Stomach (tissue), 9 donors: ENCODE data around the gene WDR1. TPM values are rescaled to one million over a fixed set of nuclear protein-coding genes. Genes with fewer than 3 reads are reported as not detected.

Source experiments
- DNase-seq, 2 donors: peaks; one replicate each; pipeline versions ENCODE4 v3.0.0 to v3.0.0-alpha.2; 2013 to 2019
- H3K27ac ChIP-seq, 5 donors: fragments of 200-600 bp in 4 of 5; sonication (generic) in 4 of 5; one replicate each; pipeline ENCODE4 v1.5.1; 2013 to 2019; ENCODE audit warnings: mild to moderate bottlenecking in 1 of 5, moderate library complexity in 1 of 5
- H3K27me3 ChIP-seq, 3 donors: fragments of 200-600 bp; sonication (generic); one replicate each; pipeline ENCODE4 v1.5.1; 2017 to 2019; ENCODE audit warnings: mixed run types in 1 of 3
- H3K36me3 ChIP-seq, 4 donors: fragments of 200-600 bp; sonication (generic); 1 replicate in 3 of 4; 2 replicates in 1 of 4; pipeline ENCODE4 v1.5.1; 2016 to 2019
- H3K4me1 ChIP-seq, 4 donors: fragments of 200-600 bp; sonication (generic); one replicate each; pipeline ENCODE4 v1.5.1; 2016 to 2019
- H3K4me3 ChIP-seq, 4 donors: fragments of 200-600 bp; sonication (generic) in 3 of 4; one replicate each; pipeline ENCODE4 v1.5.1; 2016 to 2019; ENCODE audit warnings: mild to moderate bottlenecking in 1 of 4
- H3K9me3 ChIP-seq, 4 donors: fragments of 200-600 bp; sonication (generic); one replicate each; pipeline ENCODE4 v1.5.1; 2016 to 2019
- EP300 ChIP-seq: sonication (generic); formaldehyde crosslinking; IDR thresholded peaks from one replicate; pipeline ENCODE4 v1.6.1; 2017; ENCODE audit warnings: antibody characterized with exemption
- POLR2A ChIP-seq, 4 donors: fragments of 450-650 bp; IDR thresholded peaks; one replicate each; pipeline ENCODE4 v1.6.1; 2016; ENCODE audit warnings: antibody characterized with exemption in 4 of 4, control low read depth in 2 of 4, mild to moderate bottlenecking in 1 of 4, moderate library complexity in 1 of 4
- POLR2AphosphoS5 ChIP-seq, 3 donors: sonication (generic); formaldehyde crosslinking; IDR thresholded peaks; one replicate each; pipeline ENCODE4 v1.6.1; 2016; ENCODE audit warnings: antibody characterized with exemption in 3 of 3
- WGBS, 5 donors: extraction: QIAGEN DNeasy Blood & Tissue Kit in 3 of 5; methylation state at CpG; one replicate each; pipeline versions ENCODE4 v1.1.5 to v1.1.7; 2013 to 2018; 5-methylcytosine and 5-hydroxymethylcytosine counted together
- intact Hi-C: fragments of 100-400 bp; cut with DNase I; formaldehyde crosslinking; loops from one replicate; pipeline ENCODE4 v1.15.1; 2023; ENCODE audit warnings: low total_unique reads
- polyA plus RNA-seq, 3 donors: library from polyadenylated mRNA; stranded (reverse); fragments of 200-250 nt; gene quantifications; one replicate each; pipeline ENCODE4 v1.2.3, GENCODE V29; 2013
- total RNA-seq, 5 donors: library from RNA; depleted of rRNA; stranded (reverse); fragments of >200 nt; gene quantifications; one replicate each; pipeline versions ENCODE4 v1.1.0 to v1.2.3, GENCODE V29; 2014 to 2016
- TF ChIP-seq, protein P1 (sequence below), 7 experiments: fragments of 450-650 bp in 4 of 7; fragments of 200-600 bp in 3 of 7; sonication (generic) in 3 of 7; IDR thresholded peaks; one replicate each; pipeline ENCODE4 v1.5.1; 2016 to 2019; ENCODE audit warnings: antibody characterized with exemption in 7 of 7, control low read depth in 2 of 7, mild to moderate bottlenecking in 1 of 7
- donor health status: healthy with polysubstance abuse.
- donor health status: Bipolar disorder and iron deficiency.
- donor health status: healthy.

WDR1 gene
- total and polyA plus RNA-seq, 8 donors, result 52.4 to 167 (median 110) TPM

DNA sequence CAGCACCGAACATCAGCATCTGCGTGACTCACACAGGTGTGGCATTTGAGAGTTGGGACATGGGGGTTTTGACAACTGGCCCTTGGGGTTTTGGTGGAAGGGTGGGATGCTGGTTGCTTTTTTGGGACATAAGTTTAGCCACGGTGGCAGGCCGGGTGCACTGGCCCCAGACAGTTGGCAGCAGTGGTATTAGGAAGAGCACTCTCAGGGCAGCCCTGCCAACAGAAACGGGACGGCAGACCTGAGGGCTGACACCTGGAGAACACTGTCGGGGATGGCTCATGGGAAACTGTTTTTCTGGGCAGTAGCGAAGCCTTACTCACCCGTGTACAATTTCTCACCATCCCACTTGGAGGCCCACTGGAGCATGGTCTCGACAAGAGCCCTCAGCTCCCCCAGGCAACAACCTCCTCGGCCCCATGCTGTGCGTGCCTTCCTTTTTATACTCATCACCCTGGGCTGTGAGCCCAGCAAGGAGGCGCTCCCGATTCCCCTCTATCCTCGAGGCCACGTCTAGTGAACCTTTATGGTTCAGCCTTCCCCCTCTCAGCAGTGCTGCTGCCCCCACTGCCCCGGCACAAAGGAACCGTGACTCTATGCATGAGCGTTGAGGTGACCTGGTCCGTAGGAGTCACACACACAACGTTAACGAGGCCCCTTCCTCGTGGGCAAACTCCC, 30.6 kb downstream of the WDR1 start:
- H3K27ac ChIP-seq, result no peak overlapping the region
- H3K4me3 ChIP-seq, result no peak overlapping the region
- H3K27me3 ChIP-seq, result no peaks in the 10 kb centered on the region
- peaks cover 9 to 47% (median 17%) of the 10 kb centered on the region in 4 donors for H3K4me1 ChIP-seq
- 87 to 92% (median 89%) methylated on average over 18 to 23 of the region's 23 CpGs for WGBS, 5 donors
- H3K36me3 ChIP-seq, result peaks cover 92 to 100% (median 99%) of the 10 kb centered on the region in 4 donors
- DNase-seq, result no peak
- intact Hi-C loops, result no loop called here
- no peaks in the 10 kb centered on the region for H3K9me3 ChIP-seq
- TF ChIP-seq POLR2A (IDR thresholded peaks at IDR 0.05), result no peak
- TF ChIP-seq EP300, result no peak
- TF ChIP-seq, protein P1, sequence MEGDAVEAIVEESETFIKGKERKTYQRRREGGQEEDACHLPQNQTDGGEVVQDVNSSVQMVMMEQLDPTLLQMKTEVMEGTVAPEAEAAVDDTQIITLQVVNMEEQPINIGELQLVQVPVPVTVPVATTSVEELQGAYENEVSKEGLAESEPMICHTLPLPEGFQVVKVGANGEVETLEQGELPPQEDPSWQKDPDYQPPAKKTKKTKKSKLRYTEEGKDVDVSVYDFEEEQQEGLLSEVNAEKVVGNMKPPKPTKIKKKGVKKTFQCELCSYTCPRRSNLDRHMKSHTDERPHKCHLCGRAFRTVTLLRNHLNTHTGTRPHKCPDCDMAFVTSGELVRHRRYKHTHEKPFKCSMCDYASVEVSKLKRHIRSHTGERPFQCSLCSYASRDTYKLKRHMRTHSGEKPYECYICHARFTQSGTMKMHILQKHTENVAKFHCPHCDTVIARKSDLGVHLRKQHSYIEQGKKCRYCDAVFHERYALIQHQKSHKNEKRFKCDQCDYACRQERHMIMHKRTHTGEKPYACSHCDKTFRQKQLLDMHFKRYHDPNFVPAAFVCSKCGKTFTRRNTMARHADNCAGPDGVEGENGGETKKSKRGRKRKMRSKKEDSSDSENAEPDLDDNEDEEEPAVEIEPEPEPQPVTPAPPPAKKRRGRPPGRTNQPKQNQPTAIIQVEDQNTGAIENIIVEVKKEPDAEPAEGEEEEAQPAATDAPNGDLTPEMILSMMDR (IDR thresholded peaks at IDR 0.05), result no peak
- no peak for TF ChIP-seq POLR2AphosphoS5 (IDR thresholded peaks at IDR 0.05)

DNA sequence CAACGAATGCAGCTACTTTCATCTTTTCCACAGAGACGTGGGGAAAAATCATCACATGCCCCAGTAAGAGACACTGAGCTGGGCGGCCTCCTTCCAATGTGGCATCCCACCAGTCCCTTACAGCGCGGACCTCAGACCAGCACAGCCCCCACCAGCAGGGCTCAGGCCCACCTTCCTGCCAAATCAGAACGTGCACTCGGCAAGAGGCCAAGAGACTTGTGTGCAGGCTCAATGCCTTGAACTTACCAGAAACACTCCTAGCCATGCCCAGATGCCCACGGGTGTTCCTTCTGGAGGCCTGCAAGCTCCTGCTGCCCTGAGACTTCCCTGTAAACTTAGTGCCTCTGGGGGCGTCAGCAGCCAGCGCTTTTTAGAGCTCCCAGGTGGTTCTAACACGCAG, 31.2 kb downstream of the WDR1 start:
- peaks cover 3 to 47% (median 13%) of the 10 kb centered on the region in 4 donors for H3K4me1 ChIP-seq
- TF ChIP-seq POLR2AphosphoS5 (IDR thresholded peaks at IDR 0.05) (no peak), EP300 (no peak), POLR2A (IDR thresholded peaks at IDR 0.05) (no peak)
- TF ChIP-seq, protein P1 (IDR thresholded peaks at IDR 0.05), result no peak
- no peaks in the 10 kb centered on the region for H3K9me3 ChIP-seq
- no peaks in the 10 kb centered on the region for H3K27me3 ChIP-seq
- 81 to 90% (median 85%) methylated on average over 5 to 11 of the region's 11 CpGs for WGBS, 5 donors
- H3K27ac ChIP-seq, result no peak overlapping the region
- intact Hi-C loops, result no loop called here
- DNase-seq, result no peak
- peaks cover 92 to 100% (median 99%) of the 10 kb centered on the region in 4 donors for H3K36me3 ChIP-seq
- H3K4me3 ChIP-seq, result no peak overlapping the region

DNA sequence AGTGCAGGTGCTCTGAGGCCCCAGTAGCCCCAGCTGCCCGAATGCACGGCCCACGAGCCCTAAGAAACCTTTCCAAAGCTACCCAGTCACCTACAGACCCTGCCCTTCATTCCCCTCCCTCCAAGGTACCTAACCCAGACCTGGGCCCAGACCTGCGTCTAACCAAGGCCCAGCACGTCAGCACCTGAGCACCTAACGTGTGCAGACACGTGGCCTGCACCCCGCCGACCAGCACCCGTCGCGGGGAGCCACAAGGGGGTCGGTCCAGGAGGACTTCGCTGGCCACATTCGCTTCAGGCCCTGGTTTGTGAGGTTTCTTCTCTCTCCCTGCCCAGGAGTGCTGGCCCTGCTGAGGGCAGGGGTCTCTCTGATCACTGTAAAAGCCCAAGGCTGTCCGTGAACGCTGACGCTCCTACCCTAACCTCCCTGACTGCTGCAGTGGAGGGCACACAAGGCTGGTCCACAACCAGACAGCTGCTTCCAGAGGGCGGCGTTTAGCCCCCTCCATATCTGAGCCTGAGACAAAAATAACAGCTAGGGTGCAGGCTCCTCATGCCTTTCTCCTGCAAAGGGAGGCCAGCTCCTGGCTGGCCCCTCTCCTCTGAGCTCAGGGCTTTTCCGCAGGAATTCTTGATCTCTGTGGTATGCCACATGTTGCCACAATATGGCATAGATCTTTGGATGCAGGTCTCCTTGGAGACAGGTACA, 31.8 kb downstream of the WDR1 start:
- intact Hi-C loops, result no loop called here
- 86 to 90% (median 88%) methylated on average over 15 to 21 of the region's 21 CpGs for WGBS, 5 donors
- no peak overlapping the region for H3K4me3 ChIP-seq
- H3K36me3 ChIP-seq, result peaks cover 93 to 100% (median 99%) of the 10 kb centered on the region in 4 donors
- peaks cover 0 to 45% (median 7%) of the 10 kb centered on the region in 4 donors for H3K4me1 ChIP-seq
- no peaks in the 10 kb centered on the region for H3K9me3 ChIP-seq
- no peak for TF ChIP-seq POLR2AphosphoS5 (IDR thresholded peaks at IDR 0.05)
- TF ChIP-seq POLR2A (IDR thresholded peaks at IDR 0.05), result no peak
- TF ChIP-seq, protein P1 (IDR thresholded peaks at IDR 0.05), result no peak
- no peak for TF ChIP-seq EP300
- no peaks in the 10 kb centered on the region for H3K27me3 ChIP-seq
- H3K27ac ChIP-seq, result no peak overlapping the region
- no peak for DNase-seq

DNA sequence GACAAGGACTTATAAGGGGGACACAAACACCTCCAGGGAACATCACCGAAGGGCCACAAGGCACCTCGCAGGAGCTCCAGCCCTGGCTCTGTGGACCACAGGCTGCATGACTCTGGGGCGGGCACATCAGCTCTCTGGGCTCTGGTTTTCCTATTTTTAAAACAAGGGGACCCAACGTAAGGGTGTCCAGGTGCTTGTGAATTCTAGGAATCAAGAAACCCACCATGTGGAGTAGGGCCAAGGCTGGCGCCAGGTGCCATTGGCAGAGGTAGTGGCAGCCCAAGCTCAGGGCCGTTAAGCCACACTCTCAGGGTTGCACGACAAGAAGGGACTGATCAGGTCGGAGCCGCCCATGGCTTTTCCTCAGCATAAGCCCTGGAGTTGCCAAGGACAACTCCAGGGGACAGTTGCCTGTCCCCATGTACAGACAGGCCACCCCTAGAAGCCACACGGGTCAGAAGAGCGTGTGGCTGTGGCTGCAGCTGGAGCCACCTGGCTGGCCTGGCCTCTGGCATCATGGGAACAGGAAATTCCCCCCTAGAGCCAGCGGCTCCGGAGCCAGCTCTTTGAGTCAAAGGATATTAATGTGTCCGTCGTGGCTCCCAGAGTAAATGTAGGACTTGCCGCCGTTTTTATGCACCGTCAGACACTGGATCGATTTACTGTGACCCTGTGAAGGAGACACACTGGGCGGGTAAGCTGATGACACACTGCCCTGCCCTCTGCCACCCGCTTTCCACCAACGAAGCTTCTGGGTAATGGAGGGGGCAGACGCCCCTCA, 32.5 kb downstream of the WDR1 start:
- Histone ChIP-seq H3K4me3 (no peak overlapping the region), H3K36me3 (peaks cover 98 to 100% (median 100%) of the 10 kb centered on the region in 4 donors), H3K4me1 (peaks cover 0 to 43% (median 3%) of the 10 kb centered on the region in 4 donors), H3K27me3 (no peaks in the 10 kb centered on the region), H3K9me3 (no peaks in the 10 kb centered on the region), H3K27ac (no peak overlapping the region)
- intact Hi-C loops, result no loop called here
- peak in 1 of 2 donors; percentile 24 for DNase-seq
- WGBS, 5 donors, result 67 to 82% (median 79%) methylated on average over 18 to 23 of the region's 23 CpGs
- TF ChIP-seq, protein P1 (IDR thresholded peaks at IDR 0.05), result no peak
- no peak for TF ChIP-seq POLR2A (IDR thresholded peaks at IDR 0.05)
- TF ChIP-seq EP300, result no peak
- TF ChIP-seq POLR2AphosphoS5 (IDR thresholded peaks at IDR 0.05), result no peak
